Measurements from ENCODE around the gene ZDHHC13.

ZDHHC13 gene

GRCh38 chr11:19218216-19218615, 101.2 kb downstream of the ZDHHC13 start:
- H3K9me3 ChIP-seq = no peaks in the 10 kb centered on the region
- H3K4me3 ChIP-seq (ENCODE audit: low read depth in 1 of 2, low read length in 1 of 2) = no peak overlapping the region
- no peak for TF ChIP-seq CTCF (IDR thresholded peaks at IDR 0.05)
- H3K4me1 ChIP-seq (ENCODE audit: control insufficient read depth in 1 of 2, insufficient read depth in 1 of 2, low read depth in 1 of 2, low read length in 1 of 2) = no peaks in the 10 kb centered on the region
- H3K36me3 ChIP-seq = peaks cover 2% of the 10 kb centered on the region
- H3K27me3 ChIP-seq = no peaks in the 10 kb centered on the region
- H3K27ac ChIP-seq = no peak overlapping the region

GRCh38 chr11:19218786-19219460, 102.0 kb downstream of the ZDHHC13 start:
- Histone ChIP-seq H3K36me3 (peaks cover 9% of the 10 kb centered on the region), H3K27ac (no peak overlapping the region), H3K4me1 (ENCODE audit: control insufficient read depth in 1 of 2, insufficient read depth in 1 of 2, low read depth in 1 of 2, low read length in 1 of 2) (no peaks in the 10 kb centered on the region), H3K4me3 (ENCODE audit: low read depth in 1 of 2, low read length in 1 of 2) (no peak overlapping the region), H3K27me3 (no peaks in the 10 kb centered on the region), H3K9me3 (no peaks in the 10 kb centered on the region)
- no peak for TF ChIP-seq CTCF (IDR thresholded peaks at IDR 0.05)

GRCh38 chr11:19220903-19221724, 104.1 kb downstream of the ZDHHC13 start:
- peaks cover 31% of the 10 kb centered on the region for H3K36me3 ChIP-seq
- no peak for TF ChIP-seq CTCF (IDR thresholded peaks at IDR 0.05)
- no peak overlapping the region for H3K4me3 ChIP-seq (ENCODE audit: low read depth in 1 of 2, low read length in 1 of 2)
- H3K27me3 ChIP-seq = no peaks in the 10 kb centered on the region
- H3K9me3 ChIP-seq = no peaks in the 10 kb centered on the region
- H3K4me1 ChIP-seq (ENCODE audit: control insufficient read depth in 1 of 2, insufficient read depth in 1 of 2, low read depth in 1 of 2, low read length in 1 of 2) = no peaks in the 10 kb centered on the region
- no peak overlapping the region for H3K27ac ChIP-seq

- Histone ChIP-seq H3K27ac (no peak overlapping the region), H3K4me3 (ENCODE audit: low read depth in 1 of 2, low read length in 1 of 2) (no peak overlapping the region), H3K9me3 (no peaks in the 10 kb centered on the region), H3K27me3 (no peaks in the 10 kb centered on the region), H3K4me1 (ENCODE audit: control insufficient read depth in 1 of 2, insufficient read depth in 1 of 2, low read depth in 1 of 2, low read length in 1 of 2) (no peaks in the 10 kb centered on the region), H3K36me3 (peaks cover 64% of the 10 kb centered on the region)
- no peak for TF ChIP-seq CTCF (IDR thresholded peaks at IDR 0.05)
Observed at GRCh38 chr11:19225123-19225522, 108.2 kb downstream of the ZDHHC13 start.

GRCh38 chr11:19225581-19225980, 108.6 kb downstream of the ZDHHC13 start:
- H3K36me3 ChIP-seq = peaks cover 69% of the 10 kb centered on the region
- no peak for TF ChIP-seq CTCF (IDR thresholded peaks at IDR 0.05)

More at GRCh38 chr11:19225581-19225980, 108.6 kb downstream of the ZDHHC13 start:
- Histone ChIP-seq H3K27ac (no peak overlapping the region), H3K27me3 (no peaks in the 10 kb centered on the region), H3K4me1 (ENCODE audit: control insufficient read depth in 1 of 2, insufficient read depth in 1 of 2, low read depth in 1 of 2, low read length in 1 of 2) (no peaks in the 10 kb centered on the region), H3K4me3 (ENCODE audit: low read depth in 1 of 2, low read length in 1 of 2) (no peak overlapping the region), H3K9me3 (no peaks in the 10 kb centered on the region)

All from neutrophil (primary cell).